ENCODE results near the gene RBM42.

GRCh38 chr19:35665604-35666003, 36.8 kb downstream of the RBM42 start:
- TF ChIP-seq CTCF (IDR thresholded peaks at IDR 0.05): no peak
- TF ChIP-seq TCF7L2 (IDR thresholded peaks at IDR 0.05; ENCODE audit: low read depth, low read length): no peak
